NCI-H1092 treated with DMSO at 0.1 percent for 48 hours (cell line): ENCODE data around the gene TNFAIP2.
"Not testable (repeated sequence)": the region's sequence is repeated elsewhere in the genome, so short reads cannot be mapped to it uniquely, and the experiment has no call there.

Source experiments
- DNase-seq: peaks from one replicate; lab custom pipeline; 2025; lab: John Stamatoyannopoulos, UW

Gene TNFAIP2

DNA sequence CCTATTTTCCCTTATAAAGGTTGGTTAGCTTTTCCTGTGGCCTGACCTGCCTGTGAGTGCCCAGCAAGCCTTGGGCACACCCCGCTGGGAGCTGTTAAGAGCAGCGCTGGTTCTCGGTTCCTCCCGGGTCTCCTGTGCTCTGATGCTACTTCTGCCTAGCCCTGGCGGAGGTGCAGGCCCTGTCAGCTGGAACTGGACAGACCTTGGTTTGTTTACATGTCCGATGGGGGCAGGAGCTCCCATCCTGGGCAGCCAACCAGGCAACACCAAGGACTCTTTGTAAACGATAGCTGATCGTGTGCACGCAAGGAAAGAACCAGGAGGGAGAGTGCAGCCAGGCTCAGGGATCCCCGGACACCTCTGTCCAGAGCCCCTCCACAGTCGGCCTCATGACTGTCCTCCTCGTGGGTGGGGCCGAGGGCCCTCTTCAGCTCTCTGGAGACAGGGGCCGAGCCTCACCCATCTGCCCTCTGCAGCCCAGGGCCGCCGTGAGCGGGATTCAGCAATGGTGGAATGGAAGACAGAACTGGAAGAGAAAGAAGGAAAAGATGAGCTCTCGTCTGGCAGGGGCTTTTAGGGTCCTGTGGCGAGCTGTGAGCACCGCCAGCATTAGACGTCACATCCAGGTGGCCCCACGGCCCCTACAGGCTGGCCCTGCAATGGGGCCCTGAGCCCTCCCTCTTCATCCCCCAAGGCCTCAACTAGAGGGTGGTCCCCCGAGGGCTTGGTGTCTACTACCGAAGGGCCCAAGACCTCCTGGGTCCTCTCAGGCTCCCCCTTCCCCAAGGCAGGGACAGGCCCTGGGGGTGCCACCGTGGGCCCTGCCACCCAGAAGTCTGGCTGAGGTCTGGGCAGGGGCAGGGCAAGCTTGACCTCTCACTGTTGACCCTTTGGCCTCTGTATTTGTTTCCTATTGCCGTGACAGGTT lies 12.3 kb downstream of the TNFAIP2 start:
- no peak for DNase-seq

DNA sequence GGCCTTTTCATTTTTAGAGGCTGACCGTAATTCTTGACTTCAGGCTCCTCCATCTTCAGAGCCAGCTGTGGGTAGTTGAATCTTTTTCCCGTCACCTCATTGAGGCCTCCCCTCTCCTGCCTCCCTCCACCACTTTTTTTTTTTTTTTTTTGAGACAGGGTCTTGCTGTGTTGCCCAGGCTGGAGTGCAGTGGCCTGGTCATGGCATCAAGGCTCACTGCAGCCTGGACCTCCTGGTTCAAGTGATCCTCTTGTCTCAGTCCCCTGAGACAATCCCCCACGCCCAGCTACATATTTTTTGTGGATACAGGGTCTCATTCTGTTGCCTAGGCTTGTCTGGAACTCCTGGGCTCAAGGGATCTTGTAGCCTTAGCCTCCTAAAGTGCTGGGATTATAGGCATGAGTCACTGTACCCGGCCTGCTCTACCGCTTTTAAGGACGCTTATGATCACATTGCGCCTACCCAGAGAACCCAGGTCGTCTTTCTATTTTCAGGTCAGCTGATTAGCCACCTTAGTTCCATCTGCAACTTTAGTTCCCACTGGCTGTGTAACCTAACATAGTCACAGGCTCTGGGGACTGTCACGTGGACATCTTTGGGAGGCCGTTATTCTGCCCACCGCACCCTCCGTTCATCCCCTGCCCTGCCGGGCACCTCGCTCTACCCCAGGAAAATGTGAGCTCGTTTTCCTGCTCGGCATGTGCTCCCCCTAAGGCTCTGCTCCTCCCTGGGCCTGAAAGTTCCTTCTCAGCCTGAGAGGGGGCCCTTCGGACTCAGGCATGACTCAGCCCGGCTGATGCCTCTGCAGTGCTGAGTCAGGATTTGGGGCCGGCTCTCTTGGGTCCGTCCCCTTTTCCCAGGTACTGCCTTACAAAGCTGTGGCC lies 13.4 kb downstream of the TNFAIP2 start:
- no peak for DNase-seq

- no peak for DNase-seq
Observed at GRCh38 chr14:103137689-103138300, 14.5 kb downstream of the TNFAIP2 start.

DNA sequence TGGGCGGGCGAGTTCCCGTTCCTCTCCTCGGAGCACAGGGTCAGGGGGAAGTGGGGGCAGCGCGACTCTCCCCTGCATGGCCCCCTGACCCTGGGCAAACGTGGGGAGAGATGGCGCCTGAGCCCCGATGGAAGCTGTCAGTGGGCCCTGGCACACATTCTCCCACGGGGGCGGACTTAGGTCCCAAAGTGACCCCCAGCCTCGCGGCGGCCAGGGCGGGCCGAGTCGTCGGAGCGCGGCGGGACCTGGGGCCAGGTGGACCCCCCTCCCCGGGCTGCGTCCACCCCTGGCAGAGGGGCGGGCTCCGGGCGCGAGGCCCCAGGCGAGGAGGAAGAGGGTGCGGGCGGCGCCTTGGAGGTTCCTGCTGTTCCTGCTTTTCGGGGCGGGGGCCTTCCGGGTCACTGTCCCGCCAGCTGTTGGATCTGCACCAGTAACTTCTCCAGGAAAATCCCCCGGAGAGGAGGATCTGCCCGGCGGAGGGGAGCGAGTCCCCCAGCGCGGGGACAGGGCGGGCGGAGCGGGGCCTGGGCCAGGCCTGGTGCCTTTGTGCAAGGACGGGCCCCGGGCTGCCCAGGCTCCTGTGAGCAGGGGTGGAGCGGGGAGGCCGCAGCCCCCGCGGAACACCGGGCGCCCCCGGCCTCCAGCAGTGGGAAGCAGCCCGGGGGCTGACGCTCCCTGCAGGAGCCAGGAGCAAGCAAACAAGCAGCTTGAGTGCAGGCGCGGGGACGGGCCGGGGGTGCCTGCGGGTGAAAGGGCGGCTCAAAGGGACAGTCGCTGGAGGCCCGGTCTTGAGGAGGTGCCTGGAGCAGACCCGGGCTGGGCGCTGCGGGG lies 15.3 kb downstream of the TNFAIP2 start:
- DNase-seq = no peak

GRCh38 chr14:103139132-103140025 lies 16.1 kb downstream of the TNFAIP2 start:
- no peak for DNase-seq

DNA sequence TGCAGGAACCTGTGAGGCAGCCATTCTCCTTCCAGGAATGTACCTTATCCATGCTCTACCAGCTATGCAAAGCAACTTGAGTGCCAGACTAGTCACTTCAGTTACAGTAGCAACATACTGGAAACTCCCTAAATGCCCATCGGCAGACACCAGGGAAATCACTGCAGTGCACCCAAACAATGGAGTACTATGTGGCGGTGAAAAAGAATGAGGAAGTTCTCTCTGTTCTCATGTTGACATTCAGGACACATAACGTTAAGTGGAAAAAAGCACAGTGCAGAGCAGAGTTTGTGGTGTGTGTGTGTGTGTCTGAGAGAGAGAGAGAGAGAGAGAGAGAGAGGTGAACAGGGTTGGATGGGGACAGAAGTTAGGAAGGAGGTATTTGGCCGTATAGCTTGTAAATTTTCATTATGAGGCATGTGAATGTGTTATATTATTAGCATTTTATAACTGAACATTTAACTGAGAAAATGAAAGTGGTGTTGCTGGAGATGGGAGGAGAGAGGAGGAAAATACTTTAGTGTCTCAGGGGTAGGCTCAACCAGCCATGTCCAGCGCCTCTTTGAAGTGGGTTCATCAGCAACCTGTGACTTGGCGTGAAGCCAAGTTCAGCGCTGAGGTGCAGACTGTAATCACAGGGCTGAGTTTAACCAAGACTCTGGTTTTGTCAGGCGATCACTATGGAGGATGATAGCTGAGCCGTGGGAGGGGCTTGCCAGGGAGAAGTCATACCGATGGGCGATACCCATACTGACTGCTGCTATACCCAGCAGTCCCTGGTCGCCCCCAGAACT lies 17.3 kb downstream of the TNFAIP2 start:
- DNase-seq = peak; percentile 19

- peak; percentile 36 for DNase-seq
Observed at GRCh38 chr14:103141117-103141796, 18.0 kb downstream of the TNFAIP2 start.

DNA sequence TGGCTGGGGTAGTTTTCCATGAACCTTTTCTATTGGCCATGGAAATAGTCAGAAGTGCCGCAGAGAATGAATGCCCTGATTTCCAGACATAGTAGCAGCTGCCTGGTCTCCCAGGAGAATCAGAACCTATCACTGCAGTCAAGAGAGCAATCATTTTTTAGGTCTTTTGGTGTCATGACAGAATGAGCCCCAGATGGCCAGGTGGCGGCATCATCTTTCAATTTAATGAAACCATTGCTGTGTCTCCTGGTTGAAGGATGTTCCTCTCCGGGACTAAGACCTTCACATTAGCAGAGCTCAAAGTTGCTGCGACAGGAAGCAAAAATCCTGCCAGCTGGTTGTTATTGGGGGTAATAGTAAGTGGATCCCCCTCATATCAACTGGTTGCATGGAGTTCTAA lies 18.8 kb downstream of the TNFAIP2 start:
- peak; percentile 59 for DNase-seq

DNA sequence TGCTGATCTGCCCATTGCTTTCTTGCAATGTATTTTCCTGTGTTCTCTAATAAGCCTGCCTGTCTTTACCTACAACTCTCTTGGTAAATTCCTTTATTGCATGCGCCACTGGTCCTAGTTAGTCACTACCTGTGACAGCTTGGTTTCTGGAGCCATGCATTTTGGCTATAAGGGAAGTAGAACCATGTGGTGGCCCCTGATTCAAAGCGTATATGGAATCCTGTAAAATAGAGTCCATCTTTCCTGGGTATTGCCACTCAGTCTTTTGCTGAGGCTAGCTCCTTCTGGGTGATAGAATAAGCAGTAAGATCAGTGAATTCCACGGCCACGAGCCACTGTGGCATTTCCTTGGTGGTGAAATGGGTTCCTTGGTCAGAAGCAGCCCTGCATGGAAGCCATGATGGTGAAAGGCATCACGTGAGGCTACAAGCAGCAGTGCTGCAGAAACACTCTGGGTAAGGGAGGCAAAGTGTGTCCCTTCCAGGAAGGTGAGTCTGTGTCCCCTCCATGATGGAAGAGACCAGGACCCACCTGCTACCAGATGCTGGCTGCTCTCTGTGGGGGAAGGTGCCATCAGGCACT lies 19.6 kb downstream of the TNFAIP2 start:
- no peak for DNase-seq

DNA sequence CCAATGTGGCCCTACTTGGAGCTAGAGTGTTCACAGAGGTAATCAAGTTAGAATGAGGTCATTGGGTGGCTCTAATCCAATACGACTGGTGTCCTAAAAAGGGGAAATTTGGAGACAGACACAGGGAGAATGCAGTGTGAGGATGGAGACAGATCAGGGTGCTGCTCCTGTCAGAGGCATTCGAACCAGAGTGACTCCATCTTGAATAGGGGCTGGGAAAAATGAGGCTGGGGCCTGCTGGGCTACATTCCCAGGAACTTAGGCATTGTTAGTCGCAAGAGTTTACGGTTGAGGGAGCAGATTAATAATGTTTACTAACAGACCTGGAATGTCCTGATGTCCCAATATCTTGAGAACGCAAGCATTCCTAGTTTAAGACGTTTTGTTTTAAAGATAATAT lies 20.2 kb downstream of the TNFAIP2 start:
- no peak for DNase-seq

DNA sequence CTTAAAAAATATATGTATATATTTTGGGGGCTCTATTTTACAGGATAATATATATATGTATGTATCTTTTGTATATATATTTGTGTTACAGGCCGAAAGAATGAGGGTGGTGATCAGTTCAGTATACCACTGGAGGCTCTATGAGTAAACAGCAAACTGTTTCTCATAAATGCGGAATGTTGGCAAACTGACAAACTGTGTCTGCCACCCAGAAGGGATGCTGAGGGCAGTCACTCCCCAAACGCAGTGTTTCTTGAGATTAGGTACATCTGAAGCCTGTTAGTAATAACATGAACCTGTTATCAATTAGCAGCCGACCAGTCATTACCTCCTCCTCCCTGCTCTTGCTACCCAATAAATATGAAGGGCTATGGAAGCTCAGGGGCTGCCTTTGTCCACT lies 20.8 kb downstream of the TNFAIP2 start:
- no peak for DNase-seq

DNA sequence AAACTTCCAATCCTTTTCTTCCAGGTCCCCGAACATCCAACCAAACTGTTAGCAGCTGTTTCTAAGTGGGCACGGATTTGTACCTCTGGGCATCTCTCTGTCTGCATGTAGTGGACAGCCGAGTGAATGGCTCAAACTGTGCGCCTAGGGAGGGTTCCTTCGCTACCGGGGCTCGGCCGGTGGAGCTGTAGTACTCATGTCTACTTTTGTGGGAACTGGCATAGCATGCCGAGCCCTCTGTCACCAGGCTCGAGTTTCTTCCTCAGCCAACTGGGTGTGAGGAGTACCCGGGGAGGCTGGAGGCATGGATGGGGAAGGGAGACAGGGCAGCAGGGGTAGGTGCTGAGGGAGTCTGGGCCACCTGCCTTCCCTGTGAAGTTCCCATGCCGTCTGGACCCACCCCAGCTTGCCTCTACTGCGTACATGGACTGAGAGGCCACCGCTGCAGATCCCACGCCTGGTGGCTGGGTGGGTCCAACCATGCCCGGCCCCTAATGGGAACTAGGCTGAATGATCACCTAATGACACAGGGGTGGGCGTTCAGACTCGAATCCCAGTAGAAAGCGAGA lies 23.0 kb downstream of the TNFAIP2 start:
- no peak for DNase-seq

- no peak for DNase-seq
Observed at GRCh38 chr14:103149351-103150237, 26.3 kb downstream of the TNFAIP2 start.

- DNase-seq = no peak
Observed at GRCh38 chr14:103151270-103151945, 28.1 kb downstream of the TNFAIP2 start.

GRCh38 chr14:103155010-103155409 lies 31.7 kb downstream of the TNFAIP2 start:
- DNase-seq = no peak

DNA sequence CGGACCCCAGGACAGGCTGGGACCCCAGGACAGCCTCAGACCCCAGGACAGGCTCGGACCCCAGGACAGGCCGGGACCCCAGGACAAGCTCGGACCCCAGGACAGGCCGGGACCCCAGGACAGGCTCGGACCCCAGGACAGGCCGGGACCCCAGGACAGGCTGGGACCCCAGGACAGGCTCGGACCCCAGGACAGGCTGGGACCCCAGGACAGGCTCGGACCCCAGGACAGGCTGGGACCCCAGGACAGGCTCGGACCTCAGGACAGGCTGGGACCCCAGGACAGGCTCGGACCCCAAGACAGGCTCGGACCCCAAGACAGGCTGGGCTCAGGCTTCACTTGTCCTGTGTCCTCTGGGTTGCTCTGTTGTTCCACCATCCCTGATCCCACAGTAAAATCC lies 32.2 kb downstream of the TNFAIP2 start:
- DNase-seq = not testable (repeated sequence)
